GM10248 (cell line): ENCODE measurements around the gene SLFN14.

ENCODE experiments used
- CTCF ChIA-PET: fragments of 300-600 bp; sonication (Branson Sonifier 250); formaldehyde crosslinking; extraction: SDS; loops from one replicate; lab custom pipeline; 2021; ENCODE audit warnings: antibody characterized with exemption; lab: Yijun Ruan, JAX
- POLR2A ChIA-PET: fragments of 350-650 bp; sonication (Branson Sonifier 250); formaldehyde crosslinking; extraction: SDS; loops from one replicate; lab custom pipeline; 2020; ENCODE audit warnings: antibody characterized with exemption; lab: Yijun Ruan, JAX
- DNase-seq: peaks from one replicate; pipeline ENCODE4 v3.0.0; 2012; ENCODE audit errors: extremely low spot score
- CTCF ChIP-seq: IDR thresholded peaks from 2 replicates; pipeline ENCODE4 v1.5.1; 2012; ENCODE audit warnings: mild to moderate bottlenecking, low read depth; ENCODE audit errors: extremely low read depth, missing control alignments, control extremely low read depth

SLFN14 gene

GRCh38 chr17:35596530-35597233, 36.1 kb upstream of the SLFN14 start:
- no peak for TF ChIP-seq CTCF
- ChIA-PET CTCF (interaction anchor here (0.8 to 1.7 kb wide), 5 partner anchors 8 to 21 kb away, joined by 3 to 4 read pairs (median 3); no protein-coding TSS in a partner anchor), POLR2A (no interaction called here)
- no peak for DNase-seq

GRCh38 chr17:35596072-35596471, 35.5 kb upstream of the SLFN14 start:
- no peak for TF ChIP-seq CTCF
- DNase-seq, result no peak
- ChIA-PET POLR2A (no interaction called here), CTCF (interaction anchor here (0.8 to 1.4 kb wide), 4 partner anchors 9 to 154 kb away, joined by 3 to 5 read pairs (median 4); no protein-coding TSS in a partner anchor)

GRCh38 chr17:35588196-35588920, 27.7 kb upstream of the SLFN14 start:
- CTCF ChIA-PET, result interaction anchor here (0.9 to 2.4 kb wide), 8 partner anchors 9 to 54 kb away, joined by 3 to 8 read pairs (median 3); partner anchors contain the start of gene PEX12
- TF ChIP-seq CTCF, result no peak
- POLR2A ChIA-PET, result interaction anchor here (0.6 kb wide), 1 partner anchor 220 kb away, joined by 5 read pairs; no protein-coding TSS in a partner anchor
- DNase-seq, result peak; percentile 36

- TF ChIP-seq CTCF, result no peak
- CTCF ChIA-PET, result interaction anchor here (1.1 kb wide), 1 partner anchor 10 kb away, joined by 4 read pairs; no protein-coding TSS in a partner anchor
- peak; percentile 92 for DNase-seq
- POLR2A ChIA-PET, result interaction anchor here (0.6 to 1.3 kb wide), 2 partner anchors 9 to 221 kb away, joined by 5 read pairs; partner anchors contain the start of gene PEX12
These were observed 26.7 kb upstream of the SLFN14 start, which contains the start of gene AP2B1 for GRCh38 chr17:35587074-35587961. Gene AP2B1, plus strand, starts transcription at chr17:35587322. Its CDS starts 6,709 bp downstream, at chr17:35594031.

- no peak for TF ChIP-seq CTCF
- no peak for DNase-seq
- ChIA-PET CTCF (interaction anchor here (1.1 to 1.9 kb wide), 2 partner anchors 9 to 47 kb away, joined by 4 to 5 read pairs; no protein-coding TSS in a partner anchor), POLR2A (interaction anchor here (1.3 kb wide), 1 partner anchor 8 kb away, joined by 5 read pairs; the partner anchor contains the start of gene PEX12)
These were observed 26.0 kb upstream of the SLFN14 start for GRCh38 chr17:35586569-35587073.
